ENCODE data around the gene PHF23. TPM values are rescaled to one million over a fixed set of nuclear protein-coding genes. Genes with fewer than 3 reads are reported as not detected.

Gene PHF23
- total RNA-seq, 1 donor from 2014 or later: 46.2 TPM

DNA sequence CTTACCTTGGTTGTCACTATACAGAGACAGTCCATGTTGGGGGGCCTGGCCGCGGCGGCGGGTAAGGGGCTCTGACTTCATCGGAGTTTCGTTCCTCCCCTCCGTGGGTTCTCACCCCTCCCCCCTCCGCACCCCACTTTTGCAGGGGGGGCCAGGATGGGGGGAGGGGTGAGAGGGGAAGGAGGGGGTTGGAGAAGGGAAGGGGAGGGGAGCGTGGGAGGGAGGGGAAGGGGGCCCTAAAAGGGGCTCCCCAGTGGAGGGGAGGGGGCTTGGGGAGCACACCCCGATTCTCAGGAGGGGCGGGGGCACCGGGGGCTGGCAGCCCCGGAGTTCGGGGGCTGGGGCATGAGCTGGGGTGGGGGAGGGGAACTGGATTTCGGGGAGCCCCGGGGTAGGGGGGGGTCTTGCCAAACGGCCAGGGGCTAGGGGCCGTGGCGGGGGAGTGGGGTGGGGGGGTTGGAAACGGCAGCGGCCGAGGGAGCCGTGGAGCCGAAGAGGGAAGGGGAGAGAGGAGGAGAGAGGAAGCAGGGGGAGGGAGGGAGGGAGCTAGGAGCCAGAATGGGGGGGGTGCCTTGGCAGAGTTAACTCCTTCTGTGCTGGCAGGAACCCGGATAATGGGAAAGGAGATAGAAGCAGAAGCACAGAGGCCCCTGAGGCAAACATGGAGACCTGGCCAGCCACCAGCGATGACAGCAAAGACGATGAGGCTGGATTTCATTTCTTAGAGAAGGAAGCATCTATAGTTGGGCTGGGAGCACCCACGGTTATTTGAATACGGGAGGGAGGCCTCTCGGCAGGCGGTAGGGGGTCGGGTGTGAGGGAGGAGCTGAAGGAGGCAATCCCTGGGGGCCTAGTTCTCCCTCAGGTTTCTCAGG lies 21.9 kb downstream of the PHF23 start:
- Mint-ChIP-seq H3K4me3 (peak overlapping the region; percentile 98), H3K27me3 (peaks cover 8% of the 10 kb centered on the region), H3K9me3 (no peaks in the 10 kb centered on the region), H3K27ac (peak overlapping the region; percentile 81), H3K36me3 (ENCODE audit: low read depth) (peaks cover 13% of the 10 kb centered on the region), H3K4me1 (peaks cover 69% of the 10 kb centered on the region)
- intact Hi-C loops (cut with micrococcal nuclease): loop anchor here (5.0 kb wide), 1 partner anchor 220 kb away; the partner anchor contains the start of genes FGF11 and TMEM102
- DNase-seq: peak; percentile 71

GRCh38 chr17:7216242-7217112 lies 22.8 kb downstream of the PHF23 start:
- Mint-ChIP-seq H3K27ac (peak overlapping the region; percentile 42), H3K27me3 (peaks cover 14% of the 10 kb centered on the region), H3K4me1 (peaks cover 71% of the 10 kb centered on the region), H3K36me3 (ENCODE audit: low read depth) (peaks cover 12% of the 10 kb centered on the region), H3K9me3 (no peaks in the 10 kb centered on the region), H3K4me3 (peak overlapping the region; percentile 65)
- intact Hi-C loops (cut with micrococcal nuclease): loop anchor here (5.0 kb wide), 1 partner anchor 221 kb away; the partner anchor contains the start of genes FGF11 and TMEM102
- no peak for DNase-seq

GRCh38 chr17:7215652-7216180 lies 23.5 kb downstream of the PHF23 start:
- H3K36me3 Mint-ChIP-seq (ENCODE audit: low read depth): peaks cover 5% of the 10 kb centered on the region
- no peak overlapping the region for H3K27ac Mint-ChIP-seq
- no peaks in the 10 kb centered on the region for H3K9me3 Mint-ChIP-seq
- peak overlapping the region; percentile 96 for H3K4me3 Mint-ChIP-seq
- peaks cover 14% of the 10 kb centered on the region for H3K27me3 Mint-ChIP-seq
- intact Hi-C loops (cut with micrococcal nuclease): loop anchor here (1.0 to 5.0 kb wide), 4 partner anchors 19 to 222 kb away; partner anchors contain the start of genes DVL2, EIF5A, ELP5 and FGF11
- peaks cover 63% of the 10 kb centered on the region for H3K4me1 Mint-ChIP-seq
- no peak for DNase-seq

GRCh38 chr17:7215136-7215638 lies 24.1 kb downstream of the PHF23 start:
- Mint-ChIP-seq H3K4me1 (peaks cover 58% of the 10 kb centered on the region), H3K4me3 (peak overlapping the region; percentile 96), H3K27ac (peak overlapping the region; percentile 99), H3K36me3 (ENCODE audit: low read depth) (peaks cover 3% of the 10 kb centered on the region), H3K27me3 (peaks cover 15% of the 10 kb centered on the region), H3K9me3 (no peaks in the 10 kb centered on the region)
- intact Hi-C loops (cut with micrococcal nuclease): loop anchor here (1.0 to 5.0 kb wide), 4 partner anchors 19 to 222 kb away; partner anchors contain the start of genes DVL2, EIF5A, ELP5 and FGF11
- DNase-seq: no peak

GRCh38 chr17:7214300-7215135 lies 24.7 kb downstream of the PHF23 start:
- intact Hi-C loops (cut with micrococcal nuclease): loop anchor here (1.0 to 5.0 kb wide), 6 partner anchors 9 to 223 kb away; partner anchors contain the start of genes DVL2, EIF5A, ELP5 and FGF11
- peaks cover 2% of the 10 kb centered on the region for H3K36me3 Mint-ChIP-seq (ENCODE audit: low read depth)

DNA sequence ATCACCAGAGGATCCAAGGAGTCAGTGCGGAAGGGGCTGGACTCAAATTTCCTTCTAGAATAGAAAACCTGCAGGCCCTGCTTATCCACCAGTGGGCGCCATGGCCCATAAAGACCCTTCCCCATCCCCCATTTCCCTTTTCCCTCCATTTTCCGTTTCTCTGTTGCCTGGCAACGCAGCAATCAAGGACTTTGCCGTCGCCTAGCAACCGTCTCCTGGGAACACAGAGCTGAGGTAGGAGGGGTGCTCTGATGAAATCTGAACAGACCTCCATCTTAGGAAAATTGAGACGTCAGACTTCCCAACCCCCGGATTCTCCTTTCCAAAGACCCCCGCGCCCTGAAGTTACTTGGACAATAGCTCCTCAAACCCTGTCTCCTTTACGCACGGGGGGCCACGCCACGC lies 25.4 kb downstream of the PHF23 start:
- peak; percentile 92 for DNase-seq
- H3K27me3 Mint-ChIP-seq: peaks cover 18% of the 10 kb centered on the region
- H3K4me1 Mint-ChIP-seq: peaks cover 51% of the 10 kb centered on the region
- H3K27ac Mint-ChIP-seq: peak overlapping the region; percentile 99
- peak overlapping the region; percentile 96 for H3K4me3 Mint-ChIP-seq
- intact Hi-C loops (cut with micrococcal nuclease): loop anchor here (1.0 to 2.0 kb wide), 4 partner anchors 9 to 93 kb away; partner anchors contain the start of genes EIF5A, ELP5 and PHF23
- H3K36me3 Mint-ChIP-seq (ENCODE audit: low read depth): peaks cover 2% of the 10 kb centered on the region
- no peaks in the 10 kb centered on the region for H3K9me3 Mint-ChIP-seq

More at GRCh38 chr17:7214300-7215135, 24.7 kb downstream of the PHF23 start:
- Mint-ChIP-seq H3K27me3 (peaks cover 18% of the 10 kb centered on the region), H3K4me1 (peaks cover 56% of the 10 kb centered on the region), H3K4me3 (peak overlapping the region; percentile 96), H3K27ac (peak overlapping the region; percentile 99), H3K9me3 (no peaks in the 10 kb centered on the region)
- peak; percentile 100 for DNase-seq

DNA sequence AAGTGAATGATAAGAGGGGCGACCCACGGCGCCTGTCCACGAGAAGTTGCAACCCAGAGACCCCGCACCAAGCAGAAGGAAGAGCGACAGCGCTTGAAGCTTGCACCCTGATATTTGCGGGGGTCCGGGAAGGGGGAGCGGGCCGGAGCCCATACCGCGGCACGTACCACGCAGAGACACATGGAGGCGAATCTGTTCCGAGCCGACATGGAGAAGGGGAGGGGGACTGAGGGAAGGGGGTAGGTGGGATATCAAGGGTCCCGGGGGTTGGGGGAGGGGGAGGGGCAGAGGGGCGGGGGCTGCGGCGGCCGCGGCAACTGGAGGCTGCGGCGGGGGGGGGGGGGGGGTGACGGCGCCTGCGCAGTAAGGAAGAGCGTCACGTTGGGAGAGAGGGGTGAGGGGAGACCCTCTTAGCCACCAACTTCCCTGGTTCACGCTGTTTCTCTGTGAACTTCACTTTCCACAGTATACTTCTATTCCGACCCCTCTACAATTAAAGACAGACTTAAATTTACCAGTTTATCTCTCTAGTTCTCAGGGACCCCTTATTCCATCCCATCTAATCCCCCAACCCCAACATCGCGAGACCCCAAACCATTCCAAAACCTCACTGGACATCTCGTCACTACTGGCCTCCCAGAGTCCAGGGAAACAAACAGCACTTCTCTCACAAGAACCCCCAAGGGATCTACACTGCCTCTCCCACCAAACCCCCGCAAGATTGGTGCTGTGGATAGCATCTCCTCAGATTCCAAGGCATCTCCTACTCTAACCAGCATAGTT lies 27.6 kb downstream of the PHF23 start:
- Mint-ChIP-seq H3K4me1 (peaks cover 49% of the 10 kb centered on the region), H3K27me3 (peaks cover 18% of the 10 kb centered on the region), H3K4me3 (no peak overlapping the region), H3K9me3 (no peaks in the 10 kb centered on the region), H3K36me3 (ENCODE audit: low read depth) (peaks cover 2% of the 10 kb centered on the region), H3K27ac (no peak overlapping the region)
- no peak for DNase-seq
- intact Hi-C loops (cut with micrococcal nuclease): no loop called here

DNA sequence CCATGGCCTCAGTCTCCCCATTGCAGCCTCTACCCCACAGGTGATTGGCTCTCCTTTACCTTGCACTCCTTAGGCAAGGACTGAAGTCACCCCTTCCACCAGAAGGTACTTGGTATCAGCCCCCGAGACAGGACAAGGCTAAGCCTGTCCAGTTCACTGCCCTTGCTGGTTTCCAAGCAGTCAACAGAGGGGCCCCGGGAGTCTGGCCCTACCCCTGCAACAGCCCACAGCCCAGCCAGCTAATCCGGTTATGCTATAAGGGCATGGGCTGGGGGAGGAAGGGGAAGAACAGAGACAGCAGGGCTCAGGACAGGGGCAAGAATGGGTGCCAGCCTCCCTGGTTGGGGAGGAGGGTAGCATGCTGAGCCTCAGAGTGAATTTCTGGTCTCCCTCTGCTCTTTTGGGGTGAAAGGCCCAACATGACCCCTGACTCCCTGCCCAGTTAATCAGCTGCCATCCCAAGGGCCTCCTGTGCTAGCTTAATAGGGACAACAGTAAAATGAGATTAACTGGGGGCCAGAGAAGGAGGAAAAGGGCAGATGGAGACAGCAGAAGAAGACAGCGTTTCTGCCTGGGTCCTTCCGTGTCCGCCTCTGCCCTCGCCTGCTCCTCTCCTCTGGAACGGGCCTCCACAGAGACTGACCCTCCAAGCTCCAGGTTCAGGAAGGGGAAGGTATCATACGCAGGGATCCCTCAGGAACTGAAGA lies 30.4 kb downstream of the PHF23 start:
- peaks cover 47% of the 10 kb centered on the region for H3K4me1 Mint-ChIP-seq

DNA sequence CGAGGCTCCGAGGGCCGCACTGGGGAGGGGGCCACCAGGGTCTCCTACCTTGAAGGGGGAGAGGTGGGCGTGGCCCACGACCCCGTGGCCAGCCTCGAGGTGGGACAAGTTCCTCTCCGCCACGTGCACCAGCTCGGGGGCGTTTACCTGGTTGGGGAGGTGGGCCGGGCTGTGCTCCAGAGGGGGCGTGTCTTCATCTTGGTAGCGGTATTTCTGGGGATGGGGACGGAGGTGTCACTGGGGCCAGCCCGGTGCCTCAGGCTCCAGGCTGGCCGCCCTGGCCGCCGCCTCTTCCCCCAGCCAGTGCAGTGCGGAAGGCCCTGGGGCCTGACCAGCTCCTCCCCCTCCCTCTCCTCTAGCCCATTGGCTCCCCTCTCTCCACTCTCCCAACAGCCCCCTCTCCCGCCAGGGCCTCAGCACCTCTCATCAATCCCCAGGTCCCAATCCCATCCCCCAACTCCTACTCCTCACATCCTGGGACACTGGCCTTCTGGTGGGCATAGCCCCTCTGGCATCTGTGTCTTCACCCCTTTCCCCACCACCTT lies 31.2 kb downstream of the PHF23 start:
- Mint-ChIP-seq H3K27ac (no peak overlapping the region), H3K36me3 (ENCODE audit: low read depth) (no peaks in the 10 kb centered on the region), H3K27me3 (peaks cover 11% of the 10 kb centered on the region), H3K9me3 (no peaks in the 10 kb centered on the region), H3K4me1 (peaks cover 41% of the 10 kb centered on the region), H3K4me3 (no peak overlapping the region)
- intact Hi-C loops (cut with micrococcal nuclease): no loop called here
- no peak for DNase-seq

More for the DNA sequence above, 30.4 kb downstream of the PHF23 start:
- H3K4me3 Mint-ChIP-seq: no peak overlapping the region
- DNase-seq: no peak
- no peaks in the 10 kb centered on the region for H3K36me3 Mint-ChIP-seq (ENCODE audit: low read depth)
- H3K27me3 Mint-ChIP-seq: peaks cover 16% of the 10 kb centered on the region
- no peaks in the 10 kb centered on the region for H3K9me3 Mint-ChIP-seq
- H3K27ac Mint-ChIP-seq: peak overlapping the region; percentile 32
- intact Hi-C loops (cut with micrococcal nuclease): no loop called here

GRCh38 chr17:7207120-7208001 lies 31.9 kb downstream of the PHF23 start:
- no peak overlapping the region for H3K4me3 Mint-ChIP-seq
- intact Hi-C loops (cut with micrococcal nuclease): no loop called here
- H3K4me1 Mint-ChIP-seq: peaks cover 40% of the 10 kb centered on the region
- no peak for DNase-seq
- peaks cover 4% of the 10 kb centered on the region for H3K36me3 Mint-ChIP-seq (ENCODE audit: low read depth)
- no peak overlapping the region for H3K27ac Mint-ChIP-seq
- no peaks in the 10 kb centered on the region for H3K9me3 Mint-ChIP-seq
- peaks cover 9% of the 10 kb centered on the region for H3K27me3 Mint-ChIP-seq
